Measurements from ENCODE around the gene SLC38A4.

- TF ChIP-seq CTCF (IDR thresholded peaks at IDR 0.05) = no peak
- no peak for TF ChIP-seq POLR2A (IDR thresholded peaks at IDR 0.05)
Observed at GRCh38 chr12:46865311-46865710, 39.5 kb upstream of the SLC38A4 start.
